ENCODE data around the gene ATP8A2. TPM values are rescaled to one million over a fixed set of nuclear protein-coding genes. Genes with fewer than 3 reads are reported as not detected.

The ATP8A2 gene
- total RNA-seq, 1 donor from 2014 or later: 1.7 TPM

DNA sequence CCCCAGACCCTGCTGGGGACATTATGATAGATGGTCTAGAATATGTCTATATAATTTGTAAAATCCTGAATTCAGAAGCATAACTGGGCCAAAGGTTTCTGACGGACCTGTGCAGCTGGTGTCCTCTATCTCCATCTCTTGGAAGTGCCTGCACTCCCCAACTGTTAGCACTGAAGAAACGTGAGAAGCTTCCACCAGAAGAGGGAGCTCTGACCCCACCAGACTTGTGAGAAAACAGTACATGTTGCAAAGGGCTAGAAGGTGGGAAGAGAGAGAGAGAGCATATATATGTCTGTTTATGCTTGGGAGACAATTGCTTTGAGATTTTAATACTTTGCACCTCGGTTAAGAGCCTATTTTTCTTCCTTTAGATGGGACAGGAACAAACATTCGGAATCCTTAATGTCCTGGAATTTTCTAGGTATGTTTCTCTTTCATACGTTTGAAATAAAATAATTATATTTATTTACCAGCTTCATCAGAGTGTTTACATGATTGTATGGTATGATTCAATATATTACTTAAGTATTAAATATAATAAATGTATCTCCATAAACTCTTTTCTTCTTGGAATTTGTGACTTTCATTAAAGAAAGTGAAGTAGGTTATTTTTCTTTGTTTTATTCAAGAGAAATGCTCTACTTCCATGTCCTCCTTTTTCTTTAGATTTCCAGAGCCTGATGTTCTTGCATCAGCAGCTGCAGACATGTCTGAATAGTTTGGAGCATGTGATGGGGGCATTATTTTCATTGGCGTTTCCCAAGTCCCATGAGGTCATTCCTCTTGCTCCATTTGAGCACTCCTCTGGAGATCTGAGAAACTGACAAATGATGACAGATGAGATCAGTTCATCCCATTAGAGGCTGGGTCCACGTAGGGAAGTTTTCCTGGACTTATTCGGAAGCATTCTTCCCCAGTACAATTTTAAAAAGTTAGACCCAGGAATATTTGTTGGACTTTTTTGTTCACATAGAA lies 202.9 kb downstream of the ATP8A2 start:
- ATAC-seq: peak; percentile 84 to 85
- H3K36me3 ChIP-seq: no peaks in the 10 kb centered on the region
- TF ChIP-seq, protein P1, sequence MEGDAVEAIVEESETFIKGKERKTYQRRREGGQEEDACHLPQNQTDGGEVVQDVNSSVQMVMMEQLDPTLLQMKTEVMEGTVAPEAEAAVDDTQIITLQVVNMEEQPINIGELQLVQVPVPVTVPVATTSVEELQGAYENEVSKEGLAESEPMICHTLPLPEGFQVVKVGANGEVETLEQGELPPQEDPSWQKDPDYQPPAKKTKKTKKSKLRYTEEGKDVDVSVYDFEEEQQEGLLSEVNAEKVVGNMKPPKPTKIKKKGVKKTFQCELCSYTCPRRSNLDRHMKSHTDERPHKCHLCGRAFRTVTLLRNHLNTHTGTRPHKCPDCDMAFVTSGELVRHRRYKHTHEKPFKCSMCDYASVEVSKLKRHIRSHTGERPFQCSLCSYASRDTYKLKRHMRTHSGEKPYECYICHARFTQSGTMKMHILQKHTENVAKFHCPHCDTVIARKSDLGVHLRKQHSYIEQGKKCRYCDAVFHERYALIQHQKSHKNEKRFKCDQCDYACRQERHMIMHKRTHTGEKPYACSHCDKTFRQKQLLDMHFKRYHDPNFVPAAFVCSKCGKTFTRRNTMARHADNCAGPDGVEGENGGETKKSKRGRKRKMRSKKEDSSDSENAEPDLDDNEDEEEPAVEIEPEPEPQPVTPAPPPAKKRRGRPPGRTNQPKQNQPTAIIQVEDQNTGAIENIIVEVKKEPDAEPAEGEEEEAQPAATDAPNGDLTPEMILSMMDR (IDR thresholded peaks at IDR 0.05): peak; percentile 73
- peak; percentile 51 for DNase-seq
- intact Hi-C loops (cut with DNase I): loop anchor here (5.0 kb wide), 1 partner anchor 488 kb away; no protein-coding TSS in a partner anchor
- H3K4me1 ChIP-seq: no peaks in the 10 kb centered on the region
- H3K9me3 ChIP-seq: no peaks in the 10 kb centered on the region
- no peak overlapping the region for H3K27ac ChIP-seq
- no peak overlapping the region for H3K4me3 ChIP-seq
- H3K27me3 ChIP-seq (ENCODE audit: low read depth): no peaks in the 10 kb centered on the region

- Histone ChIP-seq H3K9me3 (no peaks in the 10 kb centered on the region), H3K36me3 (no peaks in the 10 kb centered on the region), H3K27me3 (ENCODE audit: low read depth) (no peaks in the 10 kb centered on the region), H3K4me3 (no peak overlapping the region), H3K4me1 (no peaks in the 10 kb centered on the region), H3K27ac (no peak overlapping the region)
- DNase-seq: no peak
- ATAC-seq: no peak
- TF ChIP-seq, protein P1 (IDR thresholded peaks at IDR 0.05): no peak
- intact Hi-C loops (cut with DNase I): loop anchor here (5.0 kb wide), 1 partner anchor 487 kb away; no protein-coding TSS in a partner anchor
Measured at GRCh38 chr13:25575562-25575961, 203.8 kb downstream of the ATP8A2 start.

GRCh38 chr13:25578526-25578925 lies 206.8 kb downstream of the ATP8A2 start:
- intact Hi-C loops (cut with DNase I): loop anchor here (5.0 kb wide), 1 partner anchor 484 kb away; no protein-coding TSS in a partner anchor
- H3K27me3 ChIP-seq (ENCODE audit: low read depth): no peaks in the 10 kb centered on the region
- H3K27ac ChIP-seq: no peak overlapping the region
- H3K36me3 ChIP-seq: no peaks in the 10 kb centered on the region
- TF ChIP-seq, protein P1 (IDR thresholded peaks at IDR 0.05): no peak
- ATAC-seq (no peak), DNase-seq (no peak)
- H3K4me3 ChIP-seq: no peak overlapping the region
- H3K4me1 ChIP-seq: no peaks in the 10 kb centered on the region
- no peaks in the 10 kb centered on the region for H3K9me3 ChIP-seq

DNA sequence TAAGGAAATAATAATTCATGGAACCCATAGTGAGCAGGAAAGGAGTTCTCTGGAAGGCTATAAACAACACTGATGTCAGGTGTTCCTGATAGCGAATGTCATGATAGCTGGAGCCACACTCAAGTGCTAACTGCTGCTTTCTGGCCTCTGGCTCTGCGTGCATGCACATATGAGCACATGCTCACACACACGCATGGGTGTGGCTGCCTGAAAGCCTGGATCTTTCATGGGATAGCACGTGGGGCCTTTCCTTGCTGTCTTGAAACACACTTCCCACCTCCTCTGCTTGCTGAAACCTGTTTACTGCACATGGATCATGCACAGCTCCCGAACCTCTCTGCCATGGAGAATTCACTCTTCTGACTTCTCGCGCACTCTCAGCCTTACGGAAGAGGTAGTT lies 207.4 kb downstream of the ATP8A2 start:
- H3K4me3 ChIP-seq: no peak overlapping the region
- TF ChIP-seq, protein P1 (IDR thresholded peaks at IDR 0.05): no peak
- no peak for ATAC-seq
- no peak overlapping the region for H3K27ac ChIP-seq
- intact Hi-C loops (cut with DNase I): loop anchor here (5.0 kb wide), 1 partner anchor 483 kb away; no protein-coding TSS in a partner anchor
- no peaks in the 10 kb centered on the region for H3K27me3 ChIP-seq (ENCODE audit: low read depth)
- H3K9me3 ChIP-seq: no peaks in the 10 kb centered on the region
- no peak for DNase-seq
- H3K36me3 ChIP-seq: no peaks in the 10 kb centered on the region
- H3K4me1 ChIP-seq: no peaks in the 10 kb centered on the region

- Histone ChIP-seq H3K9me3 (no peaks in the 10 kb centered on the region), H3K4me3 (no peak overlapping the region), H3K4me1 (no peaks in the 10 kb centered on the region), H3K27ac (no peak overlapping the region), H3K27me3 (ENCODE audit: low read depth) (no peaks in the 10 kb centered on the region), H3K36me3 (no peaks in the 10 kb centered on the region)
- ATAC-seq (no peak), DNase-seq (no peak)
- intact Hi-C loops (cut with DNase I): no loop called here
- TF ChIP-seq, protein P1 (IDR thresholded peaks at IDR 0.05): no peak
Measured at GRCh38 chr13:25581351-25581750, 209.6 kb downstream of the ATP8A2 start.

Measured in lower lobe of right lung (tissue), 2 donors.